ENCODE results near the gene MMP24. TPM values are rescaled to one million over a fixed set of nuclear protein-coding genes. Genes with fewer than 3 reads are reported as not detected.

MMP24 gene
- total RNA-seq, 2 experiments from 2014 or later: not detected

GRCh38 chr20:35237486-35237885 is 11.0 kb downstream of the MMP24 start:
- Histone ChIP-seq H3K27ac (ENCODE audit: low read depth, low read length, poor library complexity, severe bottlenecking) (no peak overlapping the region), H2AFZ (ENCODE audit: low read length) (no peak overlapping the region), H4K20me1 (ENCODE audit: insufficient read depth, low read length) (no peaks in the 10 kb centered on the region), H3K79me2 (ENCODE audit: insufficient read depth, low read depth, low read length) (no peaks in the 10 kb centered on the region), H3K9me3 (ENCODE audit: low read length) (no peaks in the 10 kb centered on the region), H3K4me2 (ENCODE audit: low read length) (no peak overlapping the region), H3K36me3 (ENCODE audit: insufficient read depth, low read length) (no peaks in the 10 kb centered on the region), H3K4me1 (ENCODE audit: insufficient read depth, low read length, poor library complexity, severe bottlenecking) (no peaks in the 10 kb centered on the region), H3K4me3 (ENCODE audit: low read depth, low read length, poor library complexity, severe bottlenecking) (no peak overlapping the region), H3K9me2 (ENCODE audit: insufficient read depth, low read length) (no peaks in the 10 kb centered on the region)
- BruUV-seq (replicated peaks): no TSS peak
- ChIA-PET POLR2A (interaction anchor here (0.6 kb wide), 1 partner anchor 39 kb away, joined by 4 read pairs; no protein-coding TSS in a partner anchor), CTCF (ENCODE audit: unreplicated experiment) (no interaction called here)
- no peak for DNase-seq (ENCODE audit: low spot score)
- TF ChIP-seq, protein P1, sequence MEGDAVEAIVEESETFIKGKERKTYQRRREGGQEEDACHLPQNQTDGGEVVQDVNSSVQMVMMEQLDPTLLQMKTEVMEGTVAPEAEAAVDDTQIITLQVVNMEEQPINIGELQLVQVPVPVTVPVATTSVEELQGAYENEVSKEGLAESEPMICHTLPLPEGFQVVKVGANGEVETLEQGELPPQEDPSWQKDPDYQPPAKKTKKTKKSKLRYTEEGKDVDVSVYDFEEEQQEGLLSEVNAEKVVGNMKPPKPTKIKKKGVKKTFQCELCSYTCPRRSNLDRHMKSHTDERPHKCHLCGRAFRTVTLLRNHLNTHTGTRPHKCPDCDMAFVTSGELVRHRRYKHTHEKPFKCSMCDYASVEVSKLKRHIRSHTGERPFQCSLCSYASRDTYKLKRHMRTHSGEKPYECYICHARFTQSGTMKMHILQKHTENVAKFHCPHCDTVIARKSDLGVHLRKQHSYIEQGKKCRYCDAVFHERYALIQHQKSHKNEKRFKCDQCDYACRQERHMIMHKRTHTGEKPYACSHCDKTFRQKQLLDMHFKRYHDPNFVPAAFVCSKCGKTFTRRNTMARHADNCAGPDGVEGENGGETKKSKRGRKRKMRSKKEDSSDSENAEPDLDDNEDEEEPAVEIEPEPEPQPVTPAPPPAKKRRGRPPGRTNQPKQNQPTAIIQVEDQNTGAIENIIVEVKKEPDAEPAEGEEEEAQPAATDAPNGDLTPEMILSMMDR (conservative IDR thresholded peaks at IDR 0.05; ENCODE audit: low read length): no peak
- intact Hi-C loops (cut with micrococcal nuclease; ENCODE audit: unreplicated experiment): no loop called here

- H3K27ac ChIP-seq (ENCODE audit: low read depth, low read length, poor library complexity, severe bottlenecking): no peak overlapping the region
- no peak overlapping the region for H2AFZ ChIP-seq (ENCODE audit: low read length)
- no peaks in the 10 kb centered on the region for H3K9me2 ChIP-seq (ENCODE audit: insufficient read depth, low read length)
- H3K4me1 ChIP-seq (ENCODE audit: insufficient read depth, low read length, poor library complexity, severe bottlenecking): no peaks in the 10 kb centered on the region
- TF ChIP-seq, protein P1 (conservative IDR thresholded peaks at IDR 0.05; ENCODE audit: low read length): no peak
- no peak for TF ChIP-seq EZH2phosphoT487 (IDR thresholded peaks at IDR 0.05; ENCODE audit: borderline replicate concordance, low read depth, low read length)
- H4K20me1 ChIP-seq (ENCODE audit: insufficient read depth, low read length): no peaks in the 10 kb centered on the region
- CTCF ChIA-PET (ENCODE audit: unreplicated experiment): no interaction called here
- BruUV-seq (replicated peaks): no TSS peak
- no peaks in the 10 kb centered on the region for H3K79me2 ChIP-seq (ENCODE audit: insufficient read depth, low read depth, low read length)
- intact Hi-C loops (cut with micrococcal nuclease; ENCODE audit: unreplicated experiment): no loop called here
- H3K36me3 ChIP-seq (ENCODE audit: insufficient read depth, low read length): no peaks in the 10 kb centered on the region
- POLR2A ChIA-PET: no interaction called here
- no peaks in the 10 kb centered on the region for H3K9me3 ChIP-seq (ENCODE audit: low read length)
- H3K4me3 ChIP-seq (ENCODE audit: low read depth, low read length, poor library complexity, severe bottlenecking): no peak overlapping the region
- DNase-seq (ENCODE audit: low spot score): no peak
- H3K4me2 ChIP-seq (ENCODE audit: low read length): no peak overlapping the region
Observed at GRCh38 chr20:35238170-35238569, 11.7 kb downstream of the MMP24 start.

DNA sequence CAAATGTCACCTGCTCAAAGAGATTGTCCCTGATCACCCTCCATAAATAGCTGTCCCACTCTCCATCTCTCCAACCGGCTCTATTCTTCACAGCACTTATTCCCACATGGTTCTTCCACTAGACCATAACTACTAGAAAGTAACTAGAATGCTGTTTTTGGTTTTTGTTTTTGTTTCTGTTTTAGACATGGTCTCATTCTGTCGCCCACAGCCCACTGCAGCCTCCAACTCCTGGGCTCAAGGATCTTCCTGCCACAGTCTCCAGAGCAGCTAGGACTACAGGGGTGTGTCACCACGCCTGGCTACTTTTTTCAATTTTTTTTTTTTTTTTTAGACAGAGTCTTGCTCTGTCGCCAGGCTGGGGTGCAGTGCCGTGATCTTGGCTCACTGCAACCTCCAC is 12.2 kb downstream of the MMP24 start:
- BruUV-seq (replicated peaks): no TSS peak
- Histone ChIP-seq H3K27ac (ENCODE audit: low read depth, low read length, poor library complexity, severe bottlenecking) (no peak overlapping the region), H3K36me3 (ENCODE audit: insufficient read depth, low read length) (no peaks in the 10 kb centered on the region), H2AFZ (ENCODE audit: low read length) (no peak overlapping the region), H3K9me3 (ENCODE audit: low read length) (no peaks in the 10 kb centered on the region), H3K4me2 (ENCODE audit: low read length) (no peak overlapping the region), H3K4me1 (ENCODE audit: insufficient read depth, low read length, poor library complexity, severe bottlenecking) (no peaks in the 10 kb centered on the region), H3K79me2 (ENCODE audit: insufficient read depth, low read depth, low read length) (no peaks in the 10 kb centered on the region), H3K4me3 (ENCODE audit: low read depth, low read length, poor library complexity, severe bottlenecking) (no peak overlapping the region), H4K20me1 (ENCODE audit: insufficient read depth, low read length) (no peaks in the 10 kb centered on the region), H3K9me2 (ENCODE audit: insufficient read depth, low read length) (no peaks in the 10 kb centered on the region)
- no peak for DNase-seq (ENCODE audit: low spot score)
- TF ChIP-seq EZH2phosphoT487 (IDR thresholded peaks at IDR 0.05; ENCODE audit: borderline replicate concordance, low read depth, low read length): no peak
- TF ChIP-seq, protein P1 (conservative IDR thresholded peaks at IDR 0.05; ENCODE audit: low read length): no peak
- ChIA-PET POLR2A (interaction anchor here (0.7 kb wide), 2 partner anchors 10 to 34 kb away, joined by 3 to 4 read pairs; no protein-coding TSS in a partner anchor), CTCF (ENCODE audit: unreplicated experiment) (no interaction called here)
- intact Hi-C loops (cut with micrococcal nuclease; ENCODE audit: unreplicated experiment): no loop called here
